RCC 7860 (cell line): ENCODE results near the gene CCDC106.
A peak's percentile ranks its signal among the peaks of the same experiment; 100 is the strongest.

Experiments used
- DNase-seq: peaks from one replicate; pipeline ENCODE4 v3.0.0-alpha.2; 2015; ENCODE audit warnings: low spot score
- FAIRE-seq: peaks from 2 replicates; lab custom pipeline; 2012; peaks lifted over from hg19 to GRCh38; lab: Jason Lieb, UNC

The CCDC106 gene

DNA sequence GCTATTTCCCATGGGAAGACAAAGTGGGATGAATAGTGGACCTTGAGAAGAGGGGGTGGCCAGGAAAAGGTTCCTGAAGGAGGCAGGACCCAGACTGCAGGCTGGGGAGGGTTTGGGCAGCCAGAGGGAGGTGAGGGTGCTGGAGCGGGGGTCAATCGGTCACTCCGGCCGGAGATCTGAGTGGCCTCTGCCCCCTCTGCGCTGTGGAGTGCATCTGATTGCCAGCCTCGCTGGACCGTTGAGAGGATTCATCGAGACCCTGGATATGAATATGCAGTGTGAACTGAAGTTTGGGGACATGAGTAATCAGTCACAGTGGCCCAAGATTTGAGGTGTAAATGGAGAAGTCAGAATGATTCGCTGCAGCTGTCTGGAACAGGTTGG lies 12.7 kb upstream of the CCDC106 start:
- FAIRE-seq (no peak), DNase-seq (no peak)

GRCh38 chr19:55635856-55636440 lies 12.1 kb upstream of the CCDC106 start:
- FAIRE-seq (no peak), DNase-seq (no peak)

DNA sequence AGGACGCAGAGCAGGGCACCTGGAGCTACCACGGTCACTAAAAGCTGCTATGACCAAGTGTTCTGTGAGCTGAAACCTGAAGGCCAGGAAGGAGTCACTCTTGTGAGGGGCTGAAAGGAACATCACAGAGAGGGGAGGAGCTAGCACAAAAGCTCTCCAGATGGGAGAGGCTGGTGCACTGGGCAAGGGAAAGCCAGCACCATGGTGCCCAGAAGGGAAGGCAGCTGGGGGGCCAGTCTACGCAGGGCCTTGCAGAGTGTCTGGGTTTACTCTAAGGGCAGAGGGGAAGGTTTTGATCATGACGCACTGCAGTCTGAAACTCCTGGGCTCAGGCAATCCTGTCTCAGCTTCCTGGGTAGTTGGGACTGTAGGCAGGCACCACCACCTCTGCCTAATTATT lies 11.3 kb upstream of the CCDC106 start:
- FAIRE-seq (no peak), DNase-seq (no peak)

DNA sequence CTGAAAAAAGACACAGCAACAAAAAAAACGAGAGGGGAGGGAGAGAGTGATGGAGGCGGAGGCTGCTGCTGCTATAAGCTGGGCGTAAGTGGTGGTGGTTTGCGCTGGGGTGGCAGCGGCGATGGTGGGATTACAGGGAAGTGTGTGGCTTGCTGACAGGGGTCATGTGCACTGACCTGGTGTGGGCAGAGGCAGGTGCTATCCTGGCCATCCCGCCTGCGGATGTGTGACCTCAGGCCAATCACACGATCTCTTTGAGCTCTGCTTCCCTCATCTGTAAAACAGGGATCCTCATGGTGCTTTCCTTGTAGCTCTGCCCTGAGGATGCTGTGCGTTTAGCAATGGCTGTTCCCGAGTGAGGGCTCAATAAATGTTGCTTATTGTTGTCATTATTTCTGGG lies 10.5 kb upstream of the CCDC106 start:
- FAIRE-seq, result no peak

DNA sequence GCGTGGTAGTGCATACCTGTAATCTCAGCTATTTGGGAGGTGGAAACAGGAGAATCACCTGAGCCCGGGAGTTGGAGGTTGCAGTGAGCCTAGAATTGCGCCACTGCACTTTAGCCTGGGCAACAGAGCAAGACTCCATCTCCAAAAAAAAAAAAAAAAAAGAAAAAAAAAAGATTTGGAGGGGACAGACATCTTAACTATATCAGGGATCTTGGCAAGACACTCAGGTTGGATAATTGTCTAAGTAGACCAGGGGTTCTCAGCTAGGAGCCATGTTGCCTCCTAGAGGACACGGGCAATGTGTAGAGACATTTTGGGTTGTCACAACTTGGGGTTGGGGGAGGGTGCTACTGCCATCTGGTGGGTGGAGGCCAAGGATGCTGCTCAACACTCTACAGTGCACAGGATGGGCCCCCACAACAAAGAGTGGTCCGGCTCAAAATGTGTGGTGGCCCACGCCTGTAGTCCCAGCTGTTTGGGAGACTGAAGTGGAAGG lies 9.1 kb upstream of the CCDC106 start:
- no peak for DNase-seq
- no peak for FAIRE-seq

More for the DNA sequence above, 10.5 kb upstream of the CCDC106 start:
- no peak for DNase-seq

GRCh38 chr19:55640043-55640576 lies 7.9 kb upstream of the CCDC106 start:
- DNase-seq (no peak), FAIRE-seq (no peak)

- FAIRE-seq (no peak), DNase-seq (peak; percentile 53)
Observed at GRCh38 chr19:55640577-55641425, 7.2 kb upstream of the CCDC106 start, which contains the start of gene ZNF580. Gene ZNF580, plus strand, starts transcription at chr19:55641002. Its CDS starts 1,507 bp downstream, at chr19:55642509.

DNA sequence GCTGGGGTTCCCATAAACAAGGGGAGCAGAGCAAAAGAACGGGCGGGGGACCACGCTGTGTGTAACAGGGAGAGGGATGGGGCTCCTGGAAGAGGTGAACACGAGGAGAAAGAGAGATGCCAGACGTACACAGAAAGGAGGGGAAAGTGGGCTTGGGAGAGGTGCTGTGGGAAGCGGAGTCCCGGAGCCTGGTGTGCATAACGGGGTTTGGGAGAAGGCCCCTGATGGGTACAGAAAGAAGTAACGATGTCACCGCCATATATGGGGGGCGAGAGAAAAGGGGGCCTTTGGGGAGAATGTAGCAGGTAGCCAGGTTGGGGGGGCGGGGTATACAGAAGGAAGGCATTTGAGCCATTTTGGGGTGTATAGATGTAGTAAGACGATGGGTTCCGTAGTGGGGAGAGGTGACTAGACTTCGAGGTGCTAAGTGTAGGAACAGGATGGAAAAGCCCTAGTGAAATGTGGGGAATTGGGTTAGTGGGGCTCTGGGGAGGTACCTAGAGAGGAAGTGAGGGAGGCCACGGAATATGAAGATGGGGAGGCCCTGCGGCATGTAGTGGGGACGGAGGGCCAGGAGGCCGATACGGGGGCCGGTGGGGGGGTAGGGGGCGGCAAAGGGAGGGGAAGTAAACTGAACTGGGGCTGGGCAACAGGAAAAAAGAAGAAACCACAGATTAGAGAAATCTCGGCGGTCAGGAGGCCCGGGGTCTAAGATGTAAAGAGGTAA lies 6.4 kb upstream of the CCDC106 start:
- DNase-seq (no peak), FAIRE-seq (no peak)

DNA sequence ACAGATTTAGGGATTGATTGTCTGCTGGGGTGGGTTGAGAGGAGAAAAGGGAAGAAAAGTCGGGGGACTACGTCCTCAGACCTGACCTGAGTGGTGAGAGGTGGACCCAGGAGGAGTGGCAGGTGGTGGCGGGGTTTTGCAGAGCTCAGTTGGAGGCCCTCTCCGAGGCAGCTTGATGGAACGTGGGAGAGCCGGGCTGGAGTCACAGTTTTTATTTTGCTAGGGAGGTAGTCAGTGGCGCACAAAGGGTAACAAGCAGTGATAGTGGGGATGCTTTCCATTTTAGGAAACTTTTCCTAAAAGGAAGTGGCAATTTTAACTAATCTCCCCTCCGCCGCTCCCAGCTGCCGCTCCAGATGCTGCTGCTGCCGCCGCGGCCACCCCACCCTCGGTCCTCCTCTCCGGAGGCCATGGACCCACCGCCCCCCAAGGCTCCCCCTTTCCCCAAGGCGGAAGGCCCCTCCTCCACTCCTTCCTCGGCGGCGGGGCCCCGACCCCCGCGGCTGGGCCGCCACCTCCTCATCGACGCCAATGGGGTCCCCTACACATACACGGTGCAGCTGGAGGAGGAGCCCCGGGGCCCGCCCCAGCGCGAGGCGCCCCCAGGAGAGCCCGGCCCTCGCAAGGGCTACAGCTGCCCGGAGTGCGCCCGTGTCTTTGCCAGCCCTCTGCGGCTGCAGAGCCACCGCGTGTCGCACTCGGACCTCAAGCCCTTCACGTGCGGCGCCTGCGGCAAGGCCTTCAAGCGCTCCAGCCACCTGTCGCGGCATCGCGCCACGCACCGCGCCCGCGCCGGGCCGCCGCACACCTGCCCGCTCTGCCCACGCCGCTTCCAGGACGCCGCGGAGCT lies 5.6 kb upstream of the CCDC106 start:
- FAIRE-seq (no peak), DNase-seq (no peak)

DNA sequence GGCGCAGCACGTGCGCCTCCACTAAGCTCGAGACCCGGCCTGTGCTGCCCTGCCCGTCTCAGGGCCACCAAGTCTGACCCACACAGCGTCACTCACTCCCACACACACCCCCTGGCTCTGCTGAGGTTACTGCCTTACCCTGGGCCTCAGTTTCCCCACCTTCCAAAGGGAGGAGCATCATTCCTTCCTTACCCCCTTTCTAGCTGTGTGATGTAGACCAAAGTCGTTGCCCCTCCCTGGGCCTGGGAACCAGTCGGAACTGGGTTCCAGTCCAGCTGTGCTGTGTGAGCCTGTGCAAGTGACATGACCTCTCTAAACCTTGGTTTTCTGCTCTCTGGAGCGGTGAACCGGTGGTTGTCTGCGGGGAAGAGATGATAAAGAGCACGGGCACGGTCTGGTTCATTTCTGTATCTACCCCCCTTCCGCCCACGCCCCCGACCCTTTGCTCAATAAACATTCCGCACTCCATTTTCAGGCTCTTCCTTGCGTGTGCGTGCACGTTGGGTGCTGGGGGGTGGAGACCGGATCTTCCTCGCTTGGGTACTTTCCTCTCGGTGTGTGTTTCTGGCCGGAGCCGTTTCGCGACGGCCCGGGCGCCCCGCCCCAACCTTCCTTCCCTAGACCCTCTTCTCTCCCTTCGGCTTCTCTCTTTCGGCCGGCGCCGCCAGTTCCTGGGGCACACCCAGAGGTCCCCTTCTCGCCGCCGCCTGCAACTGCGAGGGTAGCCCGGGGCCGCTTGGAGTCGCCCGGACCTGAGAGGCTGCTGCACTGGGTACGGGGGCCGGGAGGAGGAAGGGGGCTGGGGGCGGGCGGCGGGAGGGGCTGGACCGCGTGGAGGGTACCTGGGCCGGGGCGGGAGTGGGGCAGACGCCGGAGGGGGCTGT lies 4.8 kb upstream of the CCDC106 start, which contains the start of gene ZNF581:
Gene ZNF581, plus strand, starts transcription at position 647 of the 884 bp plus-strand sequence. CDS start 923 bp downstream, outside the sequence.
- FAIRE-seq, result no peak

DNA sequence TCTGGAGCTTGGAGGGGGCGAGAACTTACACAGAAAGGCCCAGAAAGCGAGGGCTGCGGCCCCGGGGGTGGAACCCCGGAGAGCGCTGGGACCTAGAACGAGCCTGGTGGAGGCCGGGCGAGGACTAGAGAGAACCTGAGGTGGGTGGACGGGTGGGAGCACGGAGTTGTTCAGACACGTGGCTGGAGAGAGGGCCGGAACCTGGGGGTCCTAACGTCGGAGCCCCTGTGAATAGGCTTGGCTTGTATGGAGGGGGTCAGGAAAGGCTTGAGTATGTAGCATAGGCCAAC lies 4.2 kb upstream of the CCDC106 start:
- DNase-seq (no peak), FAIRE-seq (no peak)

More for the DNA sequence above, 4.8 kb upstream of the CCDC106 start, which contains the start of gene ZNF581:
- DNase-seq, result peak; percentile 59

GRCh38 chr19:55644191-55644833 lies 3.7 kb upstream of the CCDC106 start:
- DNase-seq, result no peak
- FAIRE-seq, result no peak

GRCh38 chr19:55644842-55645511 lies 3.0 kb upstream of the CCDC106 start:
- FAIRE-seq, result no peak
- no peak for DNase-seq

- FAIRE-seq (no peak), DNase-seq (no peak)
Observed at GRCh38 chr19:55645512-55645881, 2.5 kb upstream of the CCDC106 start.

DNA sequence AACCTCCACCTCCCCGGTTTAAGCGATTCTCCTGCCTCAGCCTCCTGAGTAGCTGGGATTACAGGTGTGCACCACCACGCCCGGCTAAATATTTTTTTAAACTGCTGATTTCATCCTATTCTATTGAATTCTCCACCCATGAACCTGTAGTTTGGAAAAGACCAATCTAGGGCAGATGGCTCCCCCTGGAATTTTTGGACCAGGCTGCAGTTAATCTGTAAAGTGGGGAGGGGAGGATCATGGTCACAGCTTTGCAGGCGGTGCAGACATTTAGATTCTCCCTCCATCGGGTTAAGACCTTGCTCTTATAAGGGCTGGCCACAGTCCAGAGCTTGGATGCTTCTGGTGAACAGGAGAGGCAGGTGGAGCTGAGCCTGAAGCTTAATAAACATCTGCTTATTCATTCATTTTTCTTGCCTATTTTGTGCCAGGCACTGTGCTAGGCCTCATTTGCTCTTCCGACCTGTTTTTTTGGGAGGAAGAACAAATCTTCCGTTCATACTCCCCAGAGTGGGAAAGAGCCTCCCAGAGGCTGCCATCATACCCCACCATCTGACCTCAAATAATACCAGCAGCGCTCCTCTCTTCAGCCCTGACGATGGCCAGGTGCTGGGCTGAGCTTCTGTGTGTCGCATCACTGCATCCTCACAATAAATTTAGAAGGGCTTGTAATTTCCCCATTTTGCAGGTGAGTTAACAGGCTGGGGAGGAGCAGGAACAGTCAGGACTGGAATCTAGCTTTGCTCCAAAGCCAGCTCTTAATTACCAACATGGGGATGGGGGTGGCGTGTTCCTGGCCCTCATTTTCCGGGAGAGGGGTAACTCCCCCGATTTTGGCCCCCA lies 902 bp upstream of the CCDC106 start:
- DNase-seq (no peak), FAIRE-seq (no peak)

GRCh38 chr19:55648585-55649267 lies 714 bp downstream of the CCDC106 start:
- DNase-seq, result no peak
- FAIRE-seq, result no peak
